Rectal smooth muscle tissue (tissue), 1 donor: ENCODE data around the gene EIF4E1B.
A peak's percentile ranks its signal among the peaks of the same experiment; 100 is the strongest.

Experiments
- H3K27ac ChIP-seq: one replicate; pipeline ENCODE4 v1.7.0; 2013; ENCODE audit warnings: low read depth, low read length, inconsistent platforms
- H3K27me3 ChIP-seq: one replicate; pipeline ENCODE4 v1.7.0; 2013; ENCODE audit warnings: low read length; ENCODE audit not compliant: control insufficient read depth, insufficient read depth
- H3K36me3 ChIP-seq: one replicate; pipeline ENCODE4 v1.7.0; 2013; ENCODE audit warnings: low read length; ENCODE audit not compliant: control insufficient read depth, insufficient read depth
- H3K4me1 ChIP-seq: one replicate; pipeline ENCODE4 v1.7.0; 2013; ENCODE audit warnings: low read length; ENCODE audit not compliant: control insufficient read depth, insufficient read depth
- H3K4me3 ChIP-seq: one replicate; pipeline ENCODE4 v1.7.0; 2013; ENCODE audit warnings: low read length
- H3K9ac ChIP-seq: one replicate; pipeline ENCODE4 v1.7.0; 2013; ENCODE audit warnings: low read length

Gene EIF4E1B

GRCh38 chr5:176636426-176636825 is 6.0 kb downstream of the EIF4E1B start:
- H3K9ac ChIP-seq = no peak overlapping the region
- no peaks in the 10 kb centered on the region for H3K36me3 ChIP-seq
- no peaks in the 10 kb centered on the region for H3K27me3 ChIP-seq
- H3K27ac ChIP-seq = no peak overlapping the region
- H3K4me3 ChIP-seq = no peak overlapping the region
- no peaks in the 10 kb centered on the region for H3K4me1 ChIP-seq

- Histone ChIP-seq H3K27me3 (no peaks in the 10 kb centered on the region), H3K27ac (no peak overlapping the region), H3K4me3 (no peak overlapping the region), H3K36me3 (no peaks in the 10 kb centered on the region), H3K9ac (no peak overlapping the region), H3K4me1 (no peaks in the 10 kb centered on the region)
These were observed 7.1 kb downstream of the EIF4E1B start for GRCh38 chr5:176637556-176637955.

- Histone ChIP-seq H3K27ac (no peak overlapping the region), H3K4me1 (no peaks in the 10 kb centered on the region), H3K27me3 (no peaks in the 10 kb centered on the region), H3K4me3 (no peak overlapping the region), H3K9ac (no peak overlapping the region), H3K36me3 (no peaks in the 10 kb centered on the region)
These were observed 8.0 kb downstream of the EIF4E1B start for GRCh38 chr5:176638437-176638836.

- H3K4me3 ChIP-seq = no peak overlapping the region
- no peaks in the 10 kb centered on the region for H3K4me1 ChIP-seq
- no peak overlapping the region for H3K9ac ChIP-seq
- no peaks in the 10 kb centered on the region for H3K36me3 ChIP-seq
- H3K27ac ChIP-seq = no peak overlapping the region
- no peaks in the 10 kb centered on the region for H3K27me3 ChIP-seq
These were observed 8.7 kb downstream of the EIF4E1B start for GRCh38 chr5:176639208-176639607.

- Histone ChIP-seq H3K27me3 (no peaks in the 10 kb centered on the region), H3K4me3 (no peak overlapping the region), H3K36me3 (no peaks in the 10 kb centered on the region), H3K9ac (no peak overlapping the region), H3K27ac (no peak overlapping the region), H3K4me1 (no peaks in the 10 kb centered on the region)
These were observed 9.5 kb downstream of the EIF4E1B start for GRCh38 chr5:176639981-176640380.

- Histone ChIP-seq H3K4me3 (no peak overlapping the region), H3K9ac (no peak overlapping the region), H3K4me1 (no peaks in the 10 kb centered on the region), H3K36me3 (no peaks in the 10 kb centered on the region), H3K27me3 (no peaks in the 10 kb centered on the region), H3K27ac (no peak overlapping the region)
These were observed 10.1 kb downstream of the EIF4E1B start for GRCh38 chr5:176640616-176641015.

- Histone ChIP-seq H3K4me1 (peaks cover under 1% of the 10 kb centered on the region), H3K27ac (no peak overlapping the region), H3K36me3 (no peaks in the 10 kb centered on the region), H3K27me3 (no peaks in the 10 kb centered on the region), H3K9ac (no peak overlapping the region), H3K4me3 (no peak overlapping the region)
These were observed 12.4 kb downstream of the EIF4E1B start for GRCh38 chr5:176642675-176643490.

- H3K4me3 ChIP-seq = no peak overlapping the region
- no peak overlapping the region for H3K9ac ChIP-seq
- no peaks in the 10 kb centered on the region for H3K27me3 ChIP-seq
- no peak overlapping the region for H3K27ac ChIP-seq
- H3K36me3 ChIP-seq = no peaks in the 10 kb centered on the region
- peaks cover 6% of the 10 kb centered on the region for H3K4me1 ChIP-seq
These were observed 13.2 kb downstream of the EIF4E1B start for GRCh38 chr5:176643491-176644219.

- Histone ChIP-seq H3K27me3 (no peaks in the 10 kb centered on the region), H3K9ac (no peak overlapping the region), H3K4me3 (no peak overlapping the region), H3K36me3 (no peaks in the 10 kb centered on the region), H3K4me1 (peaks cover 6% of the 10 kb centered on the region), H3K27ac (no peak overlapping the region)
These were observed 13.8 kb downstream of the EIF4E1B start for GRCh38 chr5:176644294-176644693.

GRCh38 chr5:176644878-176645670 is 14.6 kb downstream of the EIF4E1B start:
- Histone ChIP-seq H3K4me3 (no peak overlapping the region), H3K27ac (no peak overlapping the region), H3K9ac (no peak overlapping the region), H3K27me3 (no peaks in the 10 kb centered on the region), H3K36me3 (no peaks in the 10 kb centered on the region), H3K4me1 (peaks cover 6% of the 10 kb centered on the region)

- H3K36me3 ChIP-seq = no peaks in the 10 kb centered on the region
- H3K4me1 ChIP-seq = peaks cover 6% of the 10 kb centered on the region
- no peak overlapping the region for H3K9ac ChIP-seq
- H3K27me3 ChIP-seq = no peaks in the 10 kb centered on the region
- no peak overlapping the region for H3K27ac ChIP-seq
- H3K4me3 ChIP-seq = peak overlapping the region; percentile 77
These were observed 15.7 kb downstream of the EIF4E1B start for GRCh38 chr5:176646049-176646706.

GRCh38 chr5:176646707-176647029 is 16.2 kb downstream of the EIF4E1B start:
- H3K27ac ChIP-seq = peak overlapping the region; percentile 77
- H3K4me3 ChIP-seq = peak overlapping the region; percentile 77
- no peaks in the 10 kb centered on the region for H3K27me3 ChIP-seq
- peaks cover 6% of the 10 kb centered on the region for H3K4me1 ChIP-seq
- peak overlapping the region; percentile 7 for H3K9ac ChIP-seq
- H3K36me3 ChIP-seq = no peaks in the 10 kb centered on the region
